H9 (cell line): ENCODE data around the gene PDK4. TPM values are rescaled to one million over a fixed set of nuclear protein-coding genes. Genes with fewer than 3 reads are reported as not detected.

Experiments
- DNase-seq: peaks from one replicate; pipeline ENCODE4 v3.0.0-alpha.2; 2017
- H2AFZ ChIP-seq: one replicate; pipeline ENCODE4 v1.6.1; 2013; ENCODE audit warnings: mild to moderate bottlenecking, low read length, control low read depth, moderate library complexity
- H2AK5ac ChIP-seq: 2 replicates; pipeline ENCODE4 v1.6.1; 2013; ENCODE audit warnings: low read length, control low read depth, mixed read lengths; ENCODE audit not compliant: insufficient read length
- H2BK120ac ChIP-seq: one replicate; pipeline ENCODE4 v1.6.1; 2013; ENCODE audit warnings: low read depth, mild to moderate bottlenecking, low read length, control low read depth, inconsistent platforms; ENCODE audit not compliant: poor library complexity, severe bottlenecking
- H2BK12ac ChIP-seq: 2 replicates; pipeline ENCODE4 v1.6.1; 2013; ENCODE audit warnings: low read length, control low read depth, mixed read lengths, low read depth; ENCODE audit not compliant: insufficient read length
- H2BK15ac ChIP-seq: 2 replicates; pipeline ENCODE4 v1.6.1; 2013; ENCODE audit warnings: low read depth, low read length, control low read depth
- H2BK20ac ChIP-seq: one replicate; pipeline ENCODE4 v1.6.1; 2013; ENCODE audit warnings: low read depth, mild to moderate bottlenecking, low read length, control low read depth, inconsistent platforms; ENCODE audit not compliant: poor library complexity, severe bottlenecking
- H2BK5ac ChIP-seq: 2 replicates; pipeline ENCODE4 v1.6.1; 2013; ENCODE audit warnings: low read length, control low read depth, mixed read lengths; ENCODE audit not compliant: insufficient read length
- H3K14ac ChIP-seq: 2 replicates; pipeline ENCODE4 v1.6.1; 2013; ENCODE audit warnings: low read length, control low read depth; ENCODE audit not compliant: insufficient read depth
- H3K18ac ChIP-seq: 2 replicates; pipeline ENCODE4 v1.6.1; 2013; ENCODE audit warnings: low read depth, mild to moderate bottlenecking, mixed read lengths, low read length, control low read depth; ENCODE audit not compliant: insufficient read length
- H3K23ac ChIP-seq: 2 replicates; pipeline ENCODE4 v1.6.1; 2013; ENCODE audit warnings: low read length, control low read depth, mixed read lengths, low read depth; ENCODE audit not compliant: insufficient read length
- H3K23me2 ChIP-seq: 2 replicates; pipeline ENCODE4 v1.6.1; 2013; ENCODE audit warnings: low read depth, mild to moderate bottlenecking, mixed read lengths, low read length, control low read depth; ENCODE audit not compliant: insufficient read length, poor library complexity, severe bottlenecking
- H3K27ac ChIP-seq: 2 replicates; pipeline ENCODE4 v1.5.1; 2013; ENCODE audit warnings: low read length, control low read depth, mixed read lengths, low read depth; ENCODE audit not compliant: insufficient read length
- H3K27me3 ChIP-seq: 2 replicates; pipeline ENCODE4 v1.6.1; 2013; ENCODE audit warnings: low read length, control low read depth, inconsistent platforms; ENCODE audit not compliant: insufficient read depth
- H3K4ac ChIP-seq: 2 replicates; pipeline ENCODE4 v1.6.1; 2013; ENCODE audit warnings: low read depth, mild to moderate bottlenecking, control low read depth, inconsistent platforms, low read length, moderate library complexity
- H3K4me1 ChIP-seq: 2 replicates; pipeline ENCODE4 v1.6.1; 2013; ENCODE audit warnings: low read length, control low read depth, inconsistent platforms; ENCODE audit not compliant: insufficient read depth
- H3K4me2 ChIP-seq: 2 replicates; pipeline ENCODE4 v1.6.1; 2013; ENCODE audit warnings: low read length, control low read depth, mixed read lengths; ENCODE audit not compliant: insufficient read length, insufficient read depth
- H3K56ac ChIP-seq: 2 replicates; pipeline ENCODE4 v1.6.1; 2013; ENCODE audit warnings: low read depth, mild to moderate bottlenecking, mixed read lengths, low read length, control low read depth; ENCODE audit not compliant: insufficient read length
- H3K79me1 ChIP-seq: 2 replicates; pipeline ENCODE4 v1.6.1; 2013; ENCODE audit warnings: low read depth, mild to moderate bottlenecking, moderate library complexity, low read length, control low read depth, inconsistent platforms; ENCODE audit not compliant: insufficient read depth, poor library complexity, severe bottlenecking
- H3K79me2 ChIP-seq: 2 replicates; pipeline ENCODE4 v1.6.1; 2013; ENCODE audit warnings: low read length, control low read depth, inconsistent platforms; ENCODE audit not compliant: insufficient read depth
- H3K9ac ChIP-seq: 2 replicates; pipeline ENCODE4 v1.6.1; 2013; ENCODE audit warnings: low read length, control low read depth, mixed read lengths; ENCODE audit not compliant: insufficient read length; ENCODE audit errors: extremely low read depth
- H3K9me3 ChIP-seq: one replicate; pipeline ENCODE4 v1.6.1; 2013; ENCODE audit warnings: low read depth, low read length, inconsistent platforms; ENCODE audit not compliant: control insufficient read depth
- H3T11ph ChIP-seq: one replicate; pipeline ENCODE4 v1.6.1; 2013; ENCODE audit warnings: mild to moderate bottlenecking, low read length, control low read depth, inconsistent platforms
- H4K20me1 ChIP-seq: one replicate; pipeline ENCODE4 v1.6.1; 2013; ENCODE audit not compliant: control insufficient read depth, insufficient read length, insufficient read depth
- H4K5ac ChIP-seq: 2 replicates; pipeline ENCODE4 v1.6.1; 2013; ENCODE audit warnings: low read depth, mild to moderate bottlenecking, mixed read lengths, low read length, control low read depth; ENCODE audit not compliant: insufficient read length
- H4K8ac ChIP-seq: replicated peaks from 2 replicates; pipeline ENCODE4 v1.6.1; 2013; ENCODE audit warnings: low read length, control low read depth, mixed read lengths, low read depth; ENCODE audit not compliant: insufficient read length
- H4K91ac ChIP-seq: 2 replicates; pipeline ENCODE4 v1.6.1; 2013; ENCODE audit warnings: low read depth, mild to moderate bottlenecking, moderate library complexity, mixed read lengths, low read length, control low read depth; ENCODE audit not compliant: insufficient read length
- H3K27ac Mint-ChIP-seq, 3 experiments: 2 replicates in 2 of 3; 3 replicates in 1 of 3; pipeline ENCODE4 v1.8.0; 2020 to 2021; ENCODE audit warnings: mixed read lengths in 3 of 3, mild to moderate bottlenecking in 1 of 3, moderate library complexity in 1 of 3
- H3K27me3 Mint-ChIP-seq: 2 replicates; pipeline ENCODE4 v1.8.0; 2021; ENCODE audit warnings: low read depth, mild to moderate bottlenecking, moderate library complexity, mixed read lengths
- H3K36me3 Mint-ChIP-seq, 3 experiments: 2 replicates in 2 of 3; 3 replicates in 1 of 3; pipeline ENCODE4 v1.8.0; 2020 to 2021; ENCODE audit warnings: low read depth in 3 of 3, mixed read lengths in 3 of 3; ENCODE audit not compliant: insufficient read depth in 1 of 3
- H3K4me1 Mint-ChIP-seq, 2 experiments: 2 replicates each; pipeline ENCODE4 v1.8.0; 2020; ENCODE audit warnings: mixed read lengths in 2 of 2
- H3K4me3 Mint-ChIP-seq, 2 experiments: 2 replicates in 1 of 2; 3 replicates in 1 of 2; pipeline ENCODE4 v1.8.0; 2020 to 2021; ENCODE audit warnings: mild to moderate bottlenecking in 2 of 2, mixed read lengths in 2 of 2, moderate library complexity in 1 of 2
- H3K9me3 Mint-ChIP-seq, 2 experiments: 2 replicates in 1 of 2; 3 replicates in 1 of 2; pipeline ENCODE4 v1.8.0; 2020; ENCODE audit warnings: mild to moderate bottlenecking in 2 of 2, mixed read lengths in 2 of 2, moderate library complexity in 1 of 2
- WGBS: extraction: QIAGEN DNeasy Blood & Tissue Kit; methylation state at CpG from one replicate; pipeline ENCODE4 v1.1.7; 2013; ENCODE audit warnings: missing lambda C conversion rate, low lambda C conversion rate, mixed read lengths; ENCODE audit not compliant: insufficient read length; ENCODE audit errors: extremely low coverage; 5-methylcytosine and 5-hydroxymethylcytosine counted together
- total RNA-seq: library from RNA; stranded (reverse); gene quantifications from 2 replicates; pipeline ENCODE4 v1.2.1, GENCODE V29; 2021
- TF ChIP-seq, protein P1 (sequence below): fragments of 200-600 bp; sonication (generic); conservative IDR thresholded peaks from 3 replicates; pipeline ENCODE4 v1.8.0; 2021; ENCODE audit warnings: antibody characterized with exemption, mild to moderate bottlenecking

PDK4 gene
- total RNA-seq, 1 experiment from 2014 or later: not detected

DNA sequence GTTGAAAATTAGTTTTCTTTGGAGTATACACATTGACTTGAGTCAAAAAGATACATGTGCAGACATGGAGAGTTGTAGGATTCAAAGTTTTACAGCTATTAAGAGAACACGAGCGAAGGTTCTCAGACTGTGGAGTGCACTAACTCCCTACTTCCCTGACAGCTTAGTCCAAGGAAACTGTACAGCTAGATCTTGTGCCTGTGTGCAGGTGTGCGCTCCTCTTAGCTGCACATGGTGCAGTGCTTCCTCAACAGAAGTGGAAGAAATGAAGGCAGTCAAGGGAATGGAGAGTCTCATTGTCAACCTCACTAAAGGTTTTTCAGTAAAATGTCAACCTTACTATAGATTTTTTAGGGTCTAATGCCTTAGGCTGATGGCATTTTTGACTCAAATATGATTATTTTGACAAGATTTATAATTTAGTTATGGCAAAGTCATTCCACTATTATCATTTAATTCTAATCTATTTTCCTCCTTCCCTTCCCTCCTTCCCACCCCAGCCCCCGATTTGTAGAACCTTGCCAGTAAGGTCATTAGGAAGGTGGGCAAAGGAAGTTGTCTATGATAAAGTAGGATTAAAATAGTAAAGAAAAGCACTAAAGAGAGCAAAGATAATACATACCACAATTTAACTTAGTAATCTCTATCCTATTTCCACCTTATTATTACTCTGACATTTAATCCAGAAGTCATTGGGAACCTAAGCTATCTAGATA lies 13.6 kb downstream of the PDK4 start:
- no peak overlapping the region for H3K4me3 Mint-ChIP-seq
- H4K91ac ChIP-seq: no peak overlapping the region
- no peak overlapping the region for H2BK120ac ChIP-seq
- H2BK12ac ChIP-seq: no peak overlapping the region
- no peak overlapping the region for H4K8ac ChIP-seq
- H3K36me3 Mint-ChIP-seq: no peaks in the 10 kb centered on the region
- no peaks in the 10 kb centered on the region; the same call in 1 of the 2 replicates for H3K27me3 Mint-ChIP-seq
- TF ChIP-seq, protein P1, sequence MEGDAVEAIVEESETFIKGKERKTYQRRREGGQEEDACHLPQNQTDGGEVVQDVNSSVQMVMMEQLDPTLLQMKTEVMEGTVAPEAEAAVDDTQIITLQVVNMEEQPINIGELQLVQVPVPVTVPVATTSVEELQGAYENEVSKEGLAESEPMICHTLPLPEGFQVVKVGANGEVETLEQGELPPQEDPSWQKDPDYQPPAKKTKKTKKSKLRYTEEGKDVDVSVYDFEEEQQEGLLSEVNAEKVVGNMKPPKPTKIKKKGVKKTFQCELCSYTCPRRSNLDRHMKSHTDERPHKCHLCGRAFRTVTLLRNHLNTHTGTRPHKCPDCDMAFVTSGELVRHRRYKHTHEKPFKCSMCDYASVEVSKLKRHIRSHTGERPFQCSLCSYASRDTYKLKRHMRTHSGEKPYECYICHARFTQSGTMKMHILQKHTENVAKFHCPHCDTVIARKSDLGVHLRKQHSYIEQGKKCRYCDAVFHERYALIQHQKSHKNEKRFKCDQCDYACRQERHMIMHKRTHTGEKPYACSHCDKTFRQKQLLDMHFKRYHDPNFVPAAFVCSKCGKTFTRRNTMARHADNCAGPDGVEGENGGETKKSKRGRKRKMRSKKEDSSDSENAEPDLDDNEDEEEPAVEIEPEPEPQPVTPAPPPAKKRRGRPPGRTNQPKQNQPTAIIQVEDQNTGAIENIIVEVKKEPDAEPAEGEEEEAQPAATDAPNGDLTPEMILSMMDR: no peak
- H3K56ac ChIP-seq: no peak overlapping the region
- no peaks in the 10 kb centered on the region for H4K20me1 ChIP-seq
- no peaks in the 10 kb centered on the region for H3K9me3 ChIP-seq
- no peaks in the 10 kb centered on the region for H3K79me2 ChIP-seq
- no peak overlapping the region for H3K27ac ChIP-seq
- no peaks in the 10 kb centered on the region for H3K9me3 Mint-ChIP-seq
- no peak overlapping the region for H2AK5ac ChIP-seq
- no peak overlapping the region for H3K9ac ChIP-seq
- no peak overlapping the region for H3K14ac ChIP-seq
- no peak overlapping the region for H3T11ph ChIP-seq
- no peak for DNase-seq
- H3K18ac ChIP-seq: no peak overlapping the region
- H3K4ac ChIP-seq: no peak overlapping the region
- H3K23me2 ChIP-seq: no peaks in the 10 kb centered on the region
- no peaks in the 10 kb centered on the region for H3K4me1 Mint-ChIP-seq
- H3K4me1 ChIP-seq: no peaks in the 10 kb centered on the region
- H3K27ac Mint-ChIP-seq: no peak overlapping the region
- H2BK15ac ChIP-seq: no peak overlapping the region
- no peak overlapping the region for H2BK20ac ChIP-seq
- no peak overlapping the region for H3K23ac ChIP-seq
- WGBS: no CpG with 5 or more reads among the region's 4 CpGs
- no peak overlapping the region for H2BK5ac ChIP-seq
- H4K5ac ChIP-seq: no peak overlapping the region
- no peak overlapping the region for H3K4me2 ChIP-seq
- no peaks in the 10 kb centered on the region for H3K79me1 ChIP-seq
- H3K27me3 ChIP-seq: no peaks in the 10 kb centered on the region
- H2AFZ ChIP-seq: no peak overlapping the region
